ENCODE data around the gene NT5C2. TPM values are rescaled to one million over a fixed set of nuclear protein-coding genes. Genes with fewer than 3 reads are reported as not detected.
A peak's percentile ranks its signal among the peaks of the same experiment; 100 is the strongest.

The NT5C2 gene
- total and polyA plus RNA-seq, 2 of the 8 experiments (the other 6 are each of a cell fraction or from before 2014, with no cell fraction given) = 35.2 to 106 TPM

DNA sequence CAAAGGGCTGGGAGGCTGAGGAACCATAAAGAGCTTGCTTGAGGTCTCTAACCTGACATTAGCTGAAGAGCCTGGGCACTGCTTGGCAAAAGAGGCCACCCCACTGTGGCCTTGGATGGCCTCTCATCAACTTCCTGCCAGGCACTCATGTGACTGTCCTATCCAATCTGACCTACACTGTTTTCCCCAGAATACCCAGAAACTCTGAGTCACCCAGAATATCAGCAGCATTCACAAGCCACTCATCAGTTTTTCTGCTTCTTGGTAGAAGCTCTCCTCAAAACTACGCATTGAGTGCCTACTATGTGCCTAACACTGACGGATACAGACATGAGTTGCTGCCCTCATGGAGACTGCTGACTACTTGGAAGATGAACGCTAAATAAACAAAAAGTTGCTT, 4.1 kb upstream of the NT5C2 start:
- POLR2A ChIA-PET (ENCODE audit: partially characterized antibody) = interaction anchor here (0.6 to 0.8 kb wide), 2 partner anchors 29 to 57 kb away, joined by 3 to 5 read pairs; no protein-coding TSS in a partner anchor
- Histone ChIP-seq H3K9ac (replicated peaks in 1 of 4; ENCODE audit: extremely low read depth in 1 of 4, low read depth in 3 of 4, low read length in 3 of 4) (no peak overlapping the region), H2BK15ac (ENCODE audit: low read length) (no peak overlapping the region), H3K56ac (replicated peaks; ENCODE audit: insufficient read length, low read depth, low read length) (no peak overlapping the region), H3K4ac (replicated peaks; ENCODE audit: insufficient read length, low read depth, low read length) (no peak overlapping the region), H2BK5ac (ENCODE audit: low read depth, low read length) (no peak overlapping the region), H2AK5ac (ENCODE audit: low read depth, low read length) (no peak overlapping the region), H3K27me3 (replicated peaks in 1 of 4; ENCODE audit: control insufficient read depth in 3 of 4, extremely low read depth in 1 of 4, insufficient read depth in 3 of 4, low read length in 3 of 4) (peaks cover 0 to 6% (median 1%) of the 10 kb centered on the region in 4 experiments; a peak in 4 of 7 replicates), H4K8ac (ENCODE audit: extremely low read depth, insufficient read depth, low read length) (no peak overlapping the region), H2AFZ (ENCODE audit: low read length) (no peak overlapping the region), H2BK120ac (replicated peaks; ENCODE audit: low read depth, low read length) (no peak overlapping the region), H3K4me3 (ENCODE audit: extremely low read depth in 1 of 4, insufficient read depth in 2 of 4, low read depth in 3 of 4, low read length in 4 of 4) (no peak overlapping the region), H2BK20ac (ENCODE audit: low read length) (no peak overlapping the region), H3K79me2 (ENCODE audit: control insufficient read depth in 1 of 2, insufficient read depth in 2 of 2, low read length in 2 of 2) (peaks cover 0 to 3% of the 10 kb centered on the region in 2 experiments; a peak in 1 of 4 replicates), H3K18ac (ENCODE audit: extremely low read depth, low read length) (no peak overlapping the region; the same call in 1 of the 2 replicates), H3K4me2 (ENCODE audit: insufficient read depth in 1 of 2, low read depth in 2 of 2, low read length in 2 of 2) (no peak overlapping the region), H4K5ac (ENCODE audit: insufficient read length, low read depth, low read length) (no peak overlapping the region), H3K14ac (ENCODE audit: insufficient read length) (no peak overlapping the region), H4K20me1 (replicated peaks in 1 of 2; ENCODE audit: control insufficient read depth in 1 of 2, insufficient read depth in 2 of 2, low read length in 2 of 2) (no peaks in the 10 kb centered on the region), H3K79me1 (ENCODE audit: low read depth, low read length) (no peaks in the 10 kb centered on the region; the same call in 1 of the 2 replicates), H3K27ac (ENCODE audit: low read depth, low read length) (no peak overlapping the region), H3K23me2 (ENCODE audit: low read depth, low read length) (peaks cover 5% of the 10 kb centered on the region), H3K4me1 (replicated peaks in 1 of 4; ENCODE audit: control insufficient read depth in 3 of 4, insufficient read depth in 4 of 4, low read length in 3 of 4) (peaks cover 4 to 15% (median 6%) of the 10 kb centered on the region in 4 experiments; a peak in 6 of 7 replicates), H2BK12ac (ENCODE audit: low read depth, low read length) (peak overlapping the region; percentile 53; the same call in 1 of the 2 replicates), H3K9me3 (ENCODE audit: insufficient read depth in 2 of 2, low read depth in 1 of 2, low read length in 1 of 2) (no peaks in the 10 kb centered on the region), H4K91ac (replicated peaks; ENCODE audit: insufficient read length, low read length) (no peak overlapping the region), H3K23ac (ENCODE audit: insufficient read length) (no peak overlapping the region), H3K36me3 (ENCODE audit: control insufficient read depth in 2 of 4, insufficient read depth in 4 of 4, low read length in 3 of 4) (no peaks in the 10 kb centered on the region)
- DNase-seq (ENCODE audit: low read depth in 1 of 2, low spot score in 2 of 2) (no peak), FAIRE-seq (no peak)
- CTCF ChIA-PET (ENCODE audit: partially characterized antibody) = interaction anchor here (0.6 to 1.5 kb wide), 6 partner anchors 19 to 334 kb away, joined by 3 to 5 read pairs (median 4); partner anchors contain the start of gene TAF5
- 96% methylated on average over 3 of the region's 3 CpGs; no CpG with 5 or more reads in 1 of the 2 experiments for WGBS, 2 experiments (ENCODE audit: extremely low coverage in 1 of 2, insufficient coverage in 1 of 2, insufficient read length in 1 of 2, insufficient replicate concordance in 2 of 2, low coverage in 1 of 2, low lambda C conversion rate in 2 of 2, missing lambda C conversion rate in 1 of 2)
- TF ChIP-seq KDM1A (IDR thresholded peaks at IDR 0.05; ENCODE audit: borderline replicate concordance, low read length) (no peak), NANOG (IDR thresholded peaks at IDR 0.05; ENCODE audit: insufficient read depth, low read depth, low read length, poor library complexity, severe bottlenecking) (peak; percentile 76)
